Measurements from ENCODE around the gene OR10S1. TPM values are rescaled to one million over a fixed set of nuclear protein-coding genes. Genes with fewer than 3 reads are reported as not detected.

OR10S1 gene
- total RNA-seq, 1 donor, result not detected

DNA sequence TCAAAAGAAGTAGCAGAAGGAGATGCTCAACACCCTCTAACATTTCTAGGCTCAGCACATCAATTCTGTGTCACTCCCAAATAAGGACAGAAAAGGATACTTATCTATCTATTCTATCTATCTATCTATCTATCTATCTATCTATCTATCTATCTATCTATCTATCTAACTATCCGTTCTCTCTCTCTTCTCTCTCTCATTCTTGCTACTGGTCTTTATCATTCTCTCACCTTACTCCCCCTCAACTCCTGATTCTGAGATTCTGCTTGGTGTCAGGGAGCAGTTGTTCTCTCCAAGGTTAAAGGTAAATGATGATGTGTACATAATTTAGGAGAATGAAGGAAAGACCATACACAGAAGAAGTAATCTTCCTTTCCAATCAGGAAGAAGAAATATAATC, 17.5 kb upstream of the OR10S1 start, which contains the start of gene OR10G6:
OR10G6 (minus strand) TSS at position 43 of the 400 bp plus-strand sequence; CDS start at position 43, 0 bp downstream.
- Histone ChIP-seq H4K20me1 (ENCODE audit: insufficient read depth, low read length) (no peaks in the 10 kb centered on the region), H2AFZ (ENCODE audit: low read length) (no peak within 1 kb of the TSS), H3K4me2 (ENCODE audit: insufficient read depth, low read length) (no peak within 1 kb of the TSS), H3K4me1 (ENCODE audit: insufficient read depth, low read length) (no peaks in the 10 kb centered on the region), H3K79me2 (ENCODE audit: insufficient read depth, low read length) (no peaks in the 10 kb centered on the region), H3K27me3 (ENCODE audit: insufficient read depth, low read length) (no peaks in the 10 kb centered on the region), H3K27ac (ENCODE audit: low read depth, low read length) (no peak within 1 kb of the TSS), H3K9me3 (ENCODE audit: low read depth, low read length) (no peaks in the 10 kb centered on the region), H3K36me3 (ENCODE audit: insufficient read depth, low read length) (no peaks in the 10 kb centered on the region), H3K4me3 (ENCODE audit: insufficient read depth, low read length) (no peak within 1 kb of the TSS)
- DNase-seq (ENCODE audit: insufficient read length, low spot score, missing footprints), result no peak
- TF ChIP-seq, protein P1, sequence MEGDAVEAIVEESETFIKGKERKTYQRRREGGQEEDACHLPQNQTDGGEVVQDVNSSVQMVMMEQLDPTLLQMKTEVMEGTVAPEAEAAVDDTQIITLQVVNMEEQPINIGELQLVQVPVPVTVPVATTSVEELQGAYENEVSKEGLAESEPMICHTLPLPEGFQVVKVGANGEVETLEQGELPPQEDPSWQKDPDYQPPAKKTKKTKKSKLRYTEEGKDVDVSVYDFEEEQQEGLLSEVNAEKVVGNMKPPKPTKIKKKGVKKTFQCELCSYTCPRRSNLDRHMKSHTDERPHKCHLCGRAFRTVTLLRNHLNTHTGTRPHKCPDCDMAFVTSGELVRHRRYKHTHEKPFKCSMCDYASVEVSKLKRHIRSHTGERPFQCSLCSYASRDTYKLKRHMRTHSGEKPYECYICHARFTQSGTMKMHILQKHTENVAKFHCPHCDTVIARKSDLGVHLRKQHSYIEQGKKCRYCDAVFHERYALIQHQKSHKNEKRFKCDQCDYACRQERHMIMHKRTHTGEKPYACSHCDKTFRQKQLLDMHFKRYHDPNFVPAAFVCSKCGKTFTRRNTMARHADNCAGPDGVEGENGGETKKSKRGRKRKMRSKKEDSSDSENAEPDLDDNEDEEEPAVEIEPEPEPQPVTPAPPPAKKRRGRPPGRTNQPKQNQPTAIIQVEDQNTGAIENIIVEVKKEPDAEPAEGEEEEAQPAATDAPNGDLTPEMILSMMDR (IDR thresholded peaks at IDR 0.05; ENCODE audit: extremely low read depth, low read depth, low read length), result no peak

DNA sequence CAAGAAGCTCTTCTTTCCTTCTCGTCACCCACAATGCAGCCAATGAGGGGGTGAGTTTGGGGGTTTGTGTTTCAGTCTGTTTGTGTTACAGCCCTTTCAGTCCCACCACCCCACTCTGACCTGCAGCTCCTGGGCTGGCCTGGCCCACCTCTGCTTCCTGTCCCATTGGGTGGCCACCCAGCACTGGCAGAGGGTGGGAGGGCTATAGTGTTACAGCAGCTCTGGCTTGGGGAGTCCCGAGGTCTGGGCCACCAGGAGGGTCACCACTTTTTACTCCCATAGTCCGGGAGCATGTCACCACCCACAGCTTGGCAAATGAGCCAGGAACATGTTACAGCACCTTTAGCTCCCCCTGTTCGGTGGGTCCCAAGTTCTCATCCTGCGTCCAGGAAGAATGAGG, 1.7 kb upstream of the OR10S1 start:
- Histone ChIP-seq H2AFZ (ENCODE audit: low read length) (no peak overlapping the region), H3K27ac (ENCODE audit: low read depth, low read length) (no peak overlapping the region), H3K79me2 (ENCODE audit: insufficient read depth, low read length) (no peaks in the 10 kb centered on the region), H3K36me3 (ENCODE audit: insufficient read depth, low read length) (no peaks in the 10 kb centered on the region), H3K9me3 (ENCODE audit: low read depth, low read length) (no peaks in the 10 kb centered on the region), H3K4me1 (ENCODE audit: insufficient read depth, low read length) (no peaks in the 10 kb centered on the region), H3K4me3 (ENCODE audit: insufficient read depth, low read length) (no peak overlapping the region), H3K4me2 (ENCODE audit: insufficient read depth, low read length) (no peak overlapping the region), H3K27me3 (ENCODE audit: insufficient read depth, low read length) (no peaks in the 10 kb centered on the region), H4K20me1 (ENCODE audit: insufficient read depth, low read length) (no peaks in the 10 kb centered on the region)
- no peak for DNase-seq (ENCODE audit: insufficient read length, low spot score, missing footprints)
- TF ChIP-seq, protein P1 (IDR thresholded peaks at IDR 0.05; ENCODE audit: extremely low read depth, low read depth, low read length), result no peak

DNA sequence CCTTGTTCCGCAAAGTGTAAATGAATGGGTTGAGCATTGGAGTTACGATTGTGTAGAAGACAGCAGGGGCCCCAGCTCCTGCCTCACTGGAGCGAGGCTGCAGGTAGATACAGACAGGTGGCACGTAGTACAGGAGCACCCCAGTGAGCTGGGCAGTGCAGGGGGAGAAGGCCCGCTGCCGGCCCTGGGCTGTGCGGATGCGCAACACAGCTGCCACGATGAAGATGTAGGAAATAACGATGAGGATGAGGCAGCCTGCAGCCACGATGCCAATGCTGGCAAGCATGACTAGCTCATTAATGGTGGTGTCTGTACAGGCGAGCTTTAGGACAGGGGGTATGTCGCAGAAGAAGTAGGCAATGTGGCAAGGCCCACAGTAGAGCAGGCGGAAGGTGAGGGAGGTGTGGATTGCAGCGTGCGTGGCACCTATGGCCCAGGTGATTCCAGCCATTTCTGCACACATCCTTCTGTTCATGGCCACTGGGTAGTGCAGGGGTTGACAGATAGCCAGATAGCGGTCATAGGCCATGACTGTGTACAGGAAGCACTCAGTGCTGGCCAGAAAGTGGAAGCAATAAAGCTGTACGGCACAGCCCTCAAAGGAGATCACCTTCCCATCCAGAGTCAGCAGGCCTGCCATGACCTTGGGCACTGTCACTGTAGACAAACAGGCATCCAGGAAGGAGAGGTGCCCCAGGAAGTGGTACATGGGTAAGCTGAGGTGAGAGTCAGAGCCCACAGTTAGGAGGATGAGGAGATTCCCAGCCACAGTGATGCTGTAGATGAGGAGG, 616 bp downstream of the OR10S1 start:
- DNase-seq (ENCODE audit: insufficient read length, low spot score, missing footprints), result no peak
- Histone ChIP-seq H3K9me3 (ENCODE audit: low read depth, low read length) (no peaks in the 10 kb centered on the region), H3K4me2 (ENCODE audit: insufficient read depth, low read length) (no peak overlapping the region), H3K4me1 (ENCODE audit: insufficient read depth, low read length) (no peaks in the 10 kb centered on the region), H4K20me1 (ENCODE audit: insufficient read depth, low read length) (no peaks in the 10 kb centered on the region), H3K4me3 (ENCODE audit: insufficient read depth, low read length) (no peak overlapping the region), H3K79me2 (ENCODE audit: insufficient read depth, low read length) (no peaks in the 10 kb centered on the region), H3K36me3 (ENCODE audit: insufficient read depth, low read length) (no peaks in the 10 kb centered on the region), H3K27me3 (ENCODE audit: insufficient read depth, low read length) (no peaks in the 10 kb centered on the region), H3K27ac (ENCODE audit: low read depth, low read length) (no peak overlapping the region), H2AFZ (ENCODE audit: low read length) (no peak overlapping the region)
- TF ChIP-seq, protein P1 (IDR thresholded peaks at IDR 0.05; ENCODE audit: extremely low read depth, low read depth, low read length), result no peak

DNA sequence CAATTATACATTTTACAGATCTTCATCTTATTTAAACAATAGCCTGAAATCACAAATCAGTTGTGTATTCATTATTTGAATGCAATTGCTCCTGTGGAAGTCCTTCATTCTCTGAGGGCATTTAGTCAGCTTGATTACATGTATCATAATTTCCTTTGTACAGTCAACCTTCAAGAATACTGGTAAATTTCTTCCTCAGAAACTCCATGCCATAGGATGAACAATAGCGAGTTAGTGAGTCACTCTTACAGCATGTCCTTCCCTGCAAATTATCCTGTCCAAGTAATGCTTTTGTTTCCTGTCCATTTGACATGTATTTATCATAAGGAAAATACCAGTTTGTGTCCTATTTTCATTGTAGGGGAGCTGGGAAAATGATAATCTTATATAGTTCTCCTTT, 3.8 kb downstream of the OR10S1 start:
- no peaks in the 10 kb centered on the region for H3K36me3 ChIP-seq (ENCODE audit: insufficient read depth, low read length)
- H3K27me3 ChIP-seq (ENCODE audit: insufficient read depth, low read length), result no peaks in the 10 kb centered on the region
- TF ChIP-seq, protein P1 (IDR thresholded peaks at IDR 0.05; ENCODE audit: extremely low read depth, low read depth, low read length), result no peak
- H3K4me1 ChIP-seq (ENCODE audit: insufficient read depth, low read length), result no peaks in the 10 kb centered on the region
- no peaks in the 10 kb centered on the region for H3K9me3 ChIP-seq (ENCODE audit: low read depth, low read length)
- no peak overlapping the region for H2AFZ ChIP-seq (ENCODE audit: low read length)
- no peaks in the 10 kb centered on the region for H3K79me2 ChIP-seq (ENCODE audit: insufficient read depth, low read length)
- no peak overlapping the region for H3K4me2 ChIP-seq (ENCODE audit: insufficient read depth, low read length)
- no peak overlapping the region for H3K4me3 ChIP-seq (ENCODE audit: insufficient read depth, low read length)
- peak; percentile 41 for DNase-seq (ENCODE audit: insufficient read length, low spot score, missing footprints)
- no peak overlapping the region for H3K27ac ChIP-seq (ENCODE audit: low read depth, low read length)
- no peaks in the 10 kb centered on the region for H4K20me1 ChIP-seq (ENCODE audit: insufficient read depth, low read length)

Measured in osteoblast (primary cell).